ENCODE measurements around the gene HYDIN. TPM values are rescaled to one million over a fixed set of nuclear protein-coding genes. Genes with fewer than 3 reads are reported as not detected.

HYDIN gene
- total RNA-seq, 1 experiment from 2014 or later: not detected

GRCh38 chr16:70788668-70789594 is 441.6 kb downstream of the HYDIN start (continued):
- no peak for TF ChIP-seq CTCF (IDR thresholded peaks at IDR 0.05 in 2 of 3, conservative IDR thresholded peaks at IDR 0.05 in 1 of 3; ENCODE audit: borderline replicate concordance in 1 of 3, insufficient read depth in 1 of 3, low read depth in 2 of 3, low read length in 2 of 3)
- TF ChIP-seq ZNF274 (IDR thresholded peaks at IDR 0.05; ENCODE audit: low read depth, low read length): no peak
- peak; percentile 89 for TF ChIP-seq ATF3 (IDR thresholded peaks at IDR 0.05)
- TF ChIP-seq SRF (IDR thresholded peaks at IDR 0.05; ENCODE audit: low read depth): no peak
- peak; percentile 47 for TF ChIP-seq POLR2AphosphoS5 (IDR thresholded peaks at IDR 0.05; ENCODE audit: low read depth, low read length)
- no peak for TF ChIP-seq RAD21 (IDR thresholded peaks at IDR 0.05; ENCODE audit: low read depth)
- no peak for TF ChIP-seq MAX (IDR thresholded peaks at IDR 0.05)
- TF ChIP-seq FOSL1 (IDR thresholded peaks at IDR 0.05; ENCODE audit: low read depth): no peak
- TF ChIP-seq POLR2A (IDR thresholded peaks at IDR 0.05; ENCODE audit: borderline replicate concordance, extremely low read depth, insufficient read depth, insufficient read length): no peak
- TF ChIP-seq SIN3A (IDR thresholded peaks at IDR 0.05; ENCODE audit: low read depth): no peak

- no peak for DNase-seq (ENCODE audit: low read depth, low spot score)
- no peaks in the 10 kb centered on the region for H3K4me1 ChIP-seq (ENCODE audit: control insufficient read depth in 1 of 2, insufficient read depth in 2 of 2, low read length in 2 of 2)
- H3K4me3 ChIP-seq (replicated peaks in 1 of 2; ENCODE audit: low read depth in 1 of 2, low read length in 2 of 2): no peak overlapping the region
- H3K9ac ChIP-seq (ENCODE audit: low read length): no peak overlapping the region
- ChIA-PET POLR2A (no interaction called here), CTCF (no interaction called here), RAD21 (ENCODE audit: low non-redundant PET in 1 of 2, low total read pairs in 2 of 2, uncharacterized antibody in 2 of 2, unreplicated experiment in 2 of 2) (no interaction called here)
- H2AFZ ChIP-seq (ENCODE audit: low read depth, low read length, poor library complexity, severe bottlenecking): no peak overlapping the region
- no peak overlapping the region for H3K27ac ChIP-seq (ENCODE audit: low read depth, low read length)
- H3K9me2 ChIP-seq (ENCODE audit: insufficient read depth): no peaks in the 10 kb centered on the region
- H3K9me3 ChIP-seq (ENCODE audit: control insufficient read depth in 1 of 2, insufficient read depth in 1 of 2, low read depth in 1 of 2, low read length in 2 of 2): no peaks in the 10 kb centered on the region; a peak in 1 of 4 replicates
- H3K4me2 ChIP-seq (ENCODE audit: low read length): no peak overlapping the region
- H3K27me3 ChIP-seq (ENCODE audit: insufficient read depth, low read length): no peaks in the 10 kb centered on the region
- peaks cover 4% of the 10 kb centered on the region; the same call in 1 of the 2 replicates for H4K20me1 ChIP-seq (ENCODE audit: insufficient read depth)
- TF ChIP-seq POLR2A (IDR thresholded peaks at IDR 0.05; ENCODE audit: borderline replicate concordance, extremely low read depth, insufficient read depth, insufficient read length): no peak
- TF ChIP-seq ELF1 (IDR thresholded peaks at IDR 0.05; ENCODE audit: borderline replicate concordance, low read depth): no peak
- no peak for TF ChIP-seq SRF (IDR thresholded peaks at IDR 0.05; ENCODE audit: low read depth)
- TF ChIP-seq CBX3 (IDR thresholded peaks at IDR 0.05; ENCODE audit: low read depth): no peak
- no peak for TF ChIP-seq SIN3A (IDR thresholded peaks at IDR 0.05; ENCODE audit: low read depth)
- TF ChIP-seq POLR2AphosphoS5 (IDR thresholded peaks at IDR 0.05; ENCODE audit: low read depth, low read length): no peak
- no peak for TF ChIP-seq TCF7L2 (IDR thresholded peaks at IDR 0.05; ENCODE audit: borderline replicate concordance, extremely low read depth, insufficient read depth, insufficient read length)
- no peak for TF ChIP-seq SP1 (IDR thresholded peaks at IDR 0.05; ENCODE audit: low read depth)
- TF ChIP-seq EZH2phosphoT487 (IDR thresholded peaks at IDR 0.05; ENCODE audit: borderline replicate concordance): no peak
- TF ChIP-seq YY1 (IDR thresholded peaks at IDR 0.05; ENCODE audit: extremely low read depth, insufficient replicate concordance, low read depth, low read length): no peak
- ATAC-seq: no peak
- H3K79me2 ChIP-seq (ENCODE audit: insufficient read depth, low read length): peaks cover 19% of the 10 kb centered on the region; the same call in 1 of the 2 replicates
- peaks cover 26 to 32% of the 10 kb centered on the region in 2 experiments; a peak in 3 of 4 replicates for H3K36me3 ChIP-seq (ENCODE audit: control insufficient read depth in 1 of 2, insufficient read depth in 2 of 2, low read length in 2 of 2)
- intact Hi-C loops (cut with micrococcal nuclease): no loop called here
- BruUV-seq (replicated peaks): no TSS peak
These were observed 444.3 kb downstream of the HYDIN start for GRCh38 chr16:70786020-70786755.
